Kidney capillary endothelial cell (primary cell): ENCODE data around the gene GABARAPL1.
"Not testable (repeated sequence)": the region's sequence is repeated elsewhere in the genome, so short reads cannot be mapped to it uniquely, and the experiment has no call there.

ENCODE experiments used
- DNase-seq: peaks from one replicate; pipeline ENCODE4 v3.0.0-alpha.2; 2018; ENCODE audit warnings: low spot score

The GABARAPL1 gene

DNA sequence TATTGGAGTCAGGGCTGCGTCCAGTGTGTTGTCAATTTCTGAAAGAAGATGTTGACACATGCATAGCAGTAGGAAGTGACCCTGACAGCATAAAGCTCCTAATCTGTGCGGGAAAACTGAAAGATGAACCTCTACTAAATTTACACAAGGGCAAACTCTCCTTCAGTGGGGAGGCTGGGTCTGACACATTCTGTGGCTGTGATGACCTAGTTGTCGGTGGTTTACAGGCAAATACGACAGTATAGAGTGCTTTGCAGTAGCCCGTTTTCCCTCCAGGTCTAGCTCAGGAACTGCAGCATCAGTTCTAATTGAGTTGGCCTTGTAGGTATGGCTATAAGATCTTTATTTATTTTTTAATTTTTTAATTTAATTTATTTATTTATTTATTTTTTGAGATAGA, 14.8 kb upstream of the GABARAPL1 start:
- DNase-seq, result no peak

DNA sequence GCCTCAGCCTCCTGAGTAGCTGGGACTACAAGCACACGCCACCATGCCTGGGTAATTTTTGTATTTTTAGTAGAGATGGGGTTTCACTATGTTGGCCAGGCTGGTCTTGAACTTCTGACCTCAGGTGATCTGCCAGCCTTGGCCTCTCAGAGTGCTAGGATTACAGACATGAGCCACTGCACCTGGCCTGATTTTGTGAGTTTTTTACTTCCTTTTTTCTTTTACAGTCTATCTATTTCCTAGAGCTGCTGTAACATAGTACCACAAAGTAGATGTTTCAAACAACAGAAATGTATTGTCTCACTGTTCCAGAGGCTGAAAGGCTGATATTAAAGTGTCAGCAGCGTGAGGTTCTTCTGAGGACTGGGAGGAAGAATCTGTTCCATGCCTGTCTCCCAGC, 8.2 kb upstream of the GABARAPL1 start:
- DNase-seq, result not testable (repeated sequence)

DNA sequence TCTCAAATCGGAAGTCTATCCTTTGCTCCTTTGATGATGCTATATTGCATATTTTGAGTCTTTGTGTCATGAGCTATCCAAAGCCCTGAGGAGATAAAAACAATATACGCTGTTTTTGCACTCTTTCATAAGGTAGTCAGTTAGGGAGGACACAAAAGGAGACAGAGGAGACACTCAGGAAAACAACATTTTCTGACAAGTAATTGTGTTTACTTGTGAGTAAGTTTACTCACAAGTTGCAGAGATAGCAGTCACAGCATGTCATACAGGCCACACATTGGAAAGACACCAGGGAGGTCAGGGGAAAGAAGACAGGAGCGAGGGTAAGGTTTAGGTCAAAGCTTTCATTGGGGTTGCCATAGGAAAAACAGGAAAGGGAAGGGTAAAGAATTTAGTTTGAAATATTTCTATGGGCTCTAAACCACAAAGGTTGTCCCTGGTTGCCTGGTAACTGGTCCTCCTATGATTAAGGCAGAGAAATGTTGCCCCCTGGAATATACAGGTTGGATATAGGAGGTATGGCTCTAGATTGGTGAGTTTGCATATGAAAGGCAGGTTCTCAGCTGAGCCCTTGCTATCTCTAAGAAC, 7.4 kb upstream of the GABARAPL1 start:
- DNase-seq, result peak; percentile 43

DNA sequence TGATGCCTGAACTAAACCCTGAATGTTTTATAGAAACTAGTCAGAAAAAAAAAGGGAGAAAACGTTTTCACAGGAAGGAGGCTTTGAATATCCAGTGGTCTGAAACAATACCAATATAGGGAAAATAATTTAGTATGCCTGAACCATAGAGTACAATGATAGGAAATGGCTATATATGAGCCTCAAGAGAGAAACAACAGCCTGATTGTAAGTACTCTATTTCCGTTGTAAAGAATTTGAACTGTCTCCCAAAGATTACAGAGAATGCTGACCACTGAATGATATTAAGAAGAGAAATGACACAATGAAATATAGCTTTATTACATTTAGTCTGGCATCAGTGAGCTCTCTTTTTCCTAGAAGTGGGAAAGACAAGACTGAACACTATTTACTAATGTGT, 5.5 kb upstream of the GABARAPL1 start:
- DNase-seq, result peak; percentile 42

DNA sequence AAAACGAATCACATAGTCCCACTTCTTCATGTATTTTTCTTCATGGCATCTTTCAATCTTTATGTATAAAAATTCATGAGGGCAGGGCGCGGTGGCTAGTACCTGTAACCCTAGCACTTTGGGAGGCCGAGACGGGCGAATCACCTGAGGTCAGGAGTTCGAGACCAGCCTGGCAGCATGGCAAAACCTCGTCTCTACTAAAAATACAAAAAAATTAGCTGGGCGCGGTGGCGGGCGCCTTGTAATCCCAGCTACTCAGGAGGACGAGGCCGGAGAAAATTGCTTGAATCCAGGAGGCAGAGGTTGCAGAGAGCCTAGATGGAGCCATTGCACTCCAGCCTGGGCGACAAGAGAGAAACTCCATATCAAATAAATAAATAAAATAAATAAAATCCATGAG, 2.5 kb upstream of the GABARAPL1 start:
- DNase-seq, result no peak

DNA sequence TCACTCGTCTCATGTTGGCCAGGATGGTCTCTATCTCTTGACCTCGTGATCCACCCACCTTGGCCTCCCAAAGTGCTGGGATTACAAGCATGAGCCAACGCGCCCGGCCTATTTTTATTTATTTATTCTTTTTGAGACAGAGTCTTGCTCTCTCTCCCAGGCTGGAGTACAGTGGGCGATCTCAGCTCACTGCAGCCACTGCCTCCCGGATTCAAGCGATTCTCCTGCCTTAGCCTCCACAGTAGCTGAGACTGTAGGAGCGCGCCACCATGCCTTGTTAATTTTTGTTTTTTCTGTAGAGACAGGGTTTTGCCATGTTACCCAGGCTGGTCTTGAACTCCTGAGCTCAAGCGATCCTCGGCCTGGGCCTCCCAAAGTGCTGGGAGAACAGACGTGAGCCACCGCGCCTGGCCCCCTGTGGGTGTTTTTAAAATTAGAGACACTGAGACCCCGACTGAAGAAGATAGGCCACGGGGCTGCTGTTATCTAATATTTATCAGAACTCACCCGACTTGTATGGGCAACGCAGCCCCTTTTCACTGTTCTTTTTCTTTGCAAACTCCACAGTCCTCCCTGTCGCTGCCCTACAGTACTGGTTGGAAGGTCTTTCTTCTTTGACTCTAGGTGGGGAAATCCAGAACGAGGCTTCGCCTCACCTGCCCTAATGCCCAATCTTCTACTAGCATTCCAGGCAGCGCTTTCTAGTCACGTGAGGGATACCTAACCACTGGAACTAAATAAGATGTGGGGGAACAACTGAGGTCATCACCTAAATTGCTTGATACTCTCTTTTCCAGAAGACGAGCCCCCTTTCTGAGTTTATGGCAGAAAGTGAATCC, 1.4 kb upstream of the GABARAPL1 start:
- no peak for DNase-seq

DNA sequence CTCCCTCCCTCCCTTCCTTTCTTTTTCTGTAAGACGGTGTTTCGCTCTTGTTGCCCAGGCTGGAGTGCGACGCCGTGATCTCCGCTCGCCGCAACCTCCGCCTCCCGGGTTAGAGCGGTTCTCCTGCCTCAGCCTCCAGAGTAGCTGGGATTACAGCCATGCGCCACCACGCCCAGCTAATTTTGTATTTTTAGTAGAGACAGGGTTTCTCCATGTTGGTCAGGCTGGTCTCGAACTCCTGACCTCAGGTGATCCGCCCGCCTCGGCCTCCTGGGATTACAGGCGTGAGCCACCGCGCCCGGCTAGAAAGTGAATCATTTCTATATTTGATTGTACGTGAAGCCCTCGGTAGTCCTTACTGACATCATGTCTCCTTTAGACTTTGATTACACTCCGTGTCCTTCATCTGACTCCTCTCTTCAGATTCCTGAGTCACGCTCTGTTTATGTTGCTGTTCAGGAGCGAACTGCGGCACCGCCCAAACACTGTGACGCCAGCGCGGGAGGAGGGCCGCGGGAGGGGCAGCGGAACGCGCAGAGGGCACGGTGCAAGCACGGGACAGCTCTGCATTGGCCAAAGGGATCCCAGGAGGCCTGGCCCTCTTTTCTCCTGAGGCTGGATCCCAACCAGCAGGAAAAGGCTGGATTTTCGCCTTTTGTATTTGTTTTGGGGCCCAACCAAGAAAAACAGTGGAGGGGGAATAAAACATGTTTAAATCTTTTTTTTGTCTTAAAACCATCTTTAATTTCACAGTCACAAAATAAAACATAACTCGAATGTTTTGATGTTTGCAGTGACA, 538 bp upstream of the GABARAPL1 start:
- peak; percentile 98 for DNase-seq

DNA sequence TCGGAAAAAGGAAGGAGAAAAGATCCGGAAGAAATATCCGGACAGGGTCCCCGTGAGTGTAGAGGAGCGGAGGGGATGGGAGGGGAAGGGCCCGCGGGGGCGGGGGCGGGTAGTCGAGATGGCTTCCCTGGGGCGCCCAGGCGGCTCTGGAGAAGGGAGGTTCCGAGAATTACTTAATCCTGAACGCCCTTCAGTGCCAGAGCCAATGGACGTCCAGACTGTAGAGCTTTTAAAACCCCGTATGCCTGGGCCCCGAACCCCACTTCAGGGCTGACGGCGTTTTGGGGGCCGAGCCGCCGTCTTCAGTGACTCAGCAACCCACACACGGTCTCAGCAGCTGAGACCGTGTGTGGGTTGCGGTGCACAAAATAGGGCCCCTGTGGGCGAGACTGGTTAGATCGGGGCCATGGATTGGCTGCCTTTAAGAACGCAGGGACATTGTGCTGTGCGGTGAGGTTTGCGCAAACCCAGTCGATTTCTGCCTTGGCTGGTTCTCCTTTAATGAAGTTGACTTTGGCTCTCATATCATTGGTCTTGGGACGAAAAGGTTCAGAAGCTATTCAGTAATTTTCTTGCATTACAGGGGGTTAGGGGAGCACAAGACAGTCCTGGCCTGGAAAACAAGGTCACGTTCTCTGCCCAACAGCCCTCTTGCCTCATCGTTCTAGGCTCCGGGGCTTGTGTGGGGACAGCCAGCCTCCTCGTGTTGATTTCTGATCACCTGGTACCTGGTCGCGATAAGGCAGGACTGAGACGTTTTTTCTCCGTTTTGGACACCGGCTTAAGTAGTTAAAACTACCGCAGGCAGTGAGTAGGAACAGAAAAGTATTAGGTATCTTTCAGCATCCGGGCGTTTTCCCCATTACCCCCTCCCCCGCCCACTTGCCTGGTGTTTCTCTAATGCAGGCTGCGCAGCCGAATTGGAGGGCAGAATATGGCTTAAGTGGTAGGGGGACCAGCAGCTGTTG, 775 bp downstream of the GABARAPL1 start:
- peak; percentile 39 for DNase-seq

DNA sequence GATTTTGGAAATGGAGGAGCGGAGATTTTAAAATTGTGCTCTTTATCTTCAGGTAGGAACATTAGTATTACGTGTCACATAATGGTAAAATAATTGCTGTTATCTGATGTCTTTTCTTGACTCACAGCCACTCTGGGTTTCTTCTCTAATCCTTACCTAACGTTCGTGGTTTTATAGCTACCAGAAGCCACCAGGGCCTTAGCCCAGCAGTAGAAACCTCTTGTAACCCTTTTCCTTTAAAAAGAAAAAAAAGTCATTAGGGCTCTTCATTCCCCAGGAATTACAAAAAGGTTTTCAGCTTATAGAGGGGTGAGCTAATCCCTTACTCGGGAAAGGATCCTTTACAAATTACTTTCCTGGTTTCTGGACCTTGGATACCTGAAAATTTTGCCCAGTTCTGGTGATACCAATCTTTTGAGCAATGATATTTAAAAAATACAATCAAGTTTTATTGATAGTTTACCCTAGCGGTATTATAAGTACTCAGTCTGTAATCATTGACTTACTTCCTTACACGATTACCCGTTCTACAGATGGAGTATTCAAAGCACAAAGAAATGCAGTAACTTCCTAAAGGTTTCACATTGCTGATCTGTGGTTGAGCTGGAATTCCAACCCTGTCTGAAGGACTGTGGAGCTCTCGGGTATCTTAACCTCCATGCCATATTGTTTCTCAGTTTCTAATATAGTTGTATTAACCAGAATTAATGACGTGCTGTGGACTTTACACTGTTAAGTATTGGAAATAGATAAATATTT, 1.6 kb downstream of the GABARAPL1 start:
- DNase-seq, result no peak

DNA sequence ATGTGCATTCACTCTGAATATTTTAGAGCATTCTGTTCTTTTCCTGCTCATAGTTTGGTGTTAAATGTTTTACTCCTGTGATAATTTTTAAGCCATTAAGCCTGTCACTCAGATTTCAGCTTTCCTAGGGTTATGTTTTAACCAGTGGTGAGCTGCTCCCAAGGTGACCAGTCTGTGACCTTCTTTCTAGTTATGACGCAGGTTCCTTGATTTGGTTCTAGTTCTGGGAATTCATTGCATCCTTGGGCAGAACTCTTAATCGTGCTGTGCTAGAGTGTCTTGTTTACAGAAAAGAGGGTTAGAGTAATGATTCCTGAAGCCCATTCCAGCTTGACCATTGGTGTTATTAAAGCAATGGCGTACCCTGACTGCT, 2.2 kb downstream of the GABARAPL1 start:
- no peak for DNase-seq

DNA sequence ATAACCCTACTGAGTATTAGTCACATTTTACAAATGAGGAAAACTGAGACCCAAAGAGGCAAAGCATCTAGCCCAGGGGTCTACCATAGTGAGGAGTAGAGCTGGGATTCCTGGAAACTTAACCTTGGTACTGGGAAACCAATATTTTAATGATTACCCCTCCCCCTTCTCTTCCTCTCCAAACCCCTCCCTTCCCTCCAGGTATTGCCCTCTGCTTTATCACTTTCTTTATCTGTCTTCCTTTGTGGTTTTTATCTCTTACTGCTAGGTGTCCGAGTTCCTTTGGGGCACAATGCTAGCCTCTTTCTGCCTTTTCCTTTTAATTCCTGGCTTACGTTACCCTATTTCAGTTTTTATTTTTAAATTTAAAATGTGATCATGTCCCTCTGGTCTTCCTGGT, 2.8 kb downstream of the GABARAPL1 start:
- no peak for DNase-seq

DNA sequence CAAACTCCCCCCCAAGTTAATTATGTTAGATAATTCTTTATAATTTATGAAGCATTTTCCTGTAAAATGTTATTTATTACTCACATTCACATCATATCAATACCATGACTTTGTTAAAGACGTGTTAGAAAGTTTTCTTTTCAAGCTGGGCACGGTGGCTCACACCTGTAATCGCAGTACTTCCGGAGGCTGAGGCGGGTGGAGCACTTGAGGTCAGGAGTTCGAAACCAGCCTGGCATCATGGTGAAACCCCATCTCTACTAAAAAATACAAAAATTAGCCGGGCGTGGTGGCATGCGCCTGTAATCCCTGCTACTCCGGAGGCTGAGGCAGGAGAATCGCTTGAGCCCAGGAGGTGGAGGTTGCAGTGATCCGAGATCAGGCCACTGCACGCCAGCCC, 3.3 kb downstream of the GABARAPL1 start:
- DNase-seq, result not testable (repeated sequence)

DNA sequence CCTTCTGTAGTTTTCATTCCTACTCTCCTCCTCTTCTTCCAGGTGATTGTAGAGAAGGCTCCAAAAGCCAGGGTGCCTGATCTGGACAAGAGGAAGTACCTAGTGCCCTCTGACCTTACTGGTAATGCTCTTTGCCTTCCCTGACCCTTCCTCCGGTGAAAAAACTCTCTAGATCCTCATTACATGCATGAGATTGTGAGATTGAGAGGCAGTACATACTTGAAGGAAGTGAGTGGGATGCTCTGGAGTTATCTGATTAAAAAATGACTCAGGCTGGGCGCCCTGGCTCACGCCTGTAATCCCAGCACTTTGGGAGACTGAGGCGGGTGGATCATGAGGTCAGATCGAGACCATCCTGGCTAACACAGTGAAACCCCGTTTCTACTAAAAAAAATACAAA, 5.3 kb downstream of the GABARAPL1 start:
- DNase-seq, result no peak

DNA sequence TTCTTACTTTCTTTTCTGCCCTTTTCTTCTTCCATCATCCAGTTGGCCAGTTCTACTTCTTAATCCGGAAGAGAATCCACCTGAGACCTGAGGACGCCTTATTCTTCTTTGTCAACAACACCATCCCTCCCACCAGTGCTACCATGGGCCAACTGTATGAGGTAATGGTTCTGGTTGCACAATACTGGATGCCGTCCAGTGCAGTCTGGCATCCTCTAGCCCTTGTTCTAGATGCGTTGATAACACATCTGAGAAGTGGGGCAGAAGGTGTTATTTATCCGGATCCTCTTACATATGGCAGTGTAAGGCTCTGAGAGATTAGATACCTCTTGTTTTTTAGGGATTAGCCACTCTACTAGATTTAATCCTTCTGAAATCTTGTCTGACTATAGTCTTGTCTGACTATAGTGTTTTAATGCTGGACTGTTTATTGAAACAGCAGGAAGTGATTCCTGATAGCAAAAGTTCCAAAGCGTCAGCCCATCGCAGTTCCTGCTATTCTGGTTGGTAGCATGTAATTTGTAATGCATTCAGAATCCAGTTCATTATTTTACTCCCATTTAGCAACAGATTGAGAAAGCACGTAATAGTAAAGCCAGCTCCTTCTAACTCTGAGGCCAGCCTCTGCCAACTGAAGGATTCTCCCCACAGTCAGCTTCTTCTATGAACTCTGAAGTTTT, 7.9 kb downstream of the GABARAPL1 start:
- no peak for DNase-seq

DNA sequence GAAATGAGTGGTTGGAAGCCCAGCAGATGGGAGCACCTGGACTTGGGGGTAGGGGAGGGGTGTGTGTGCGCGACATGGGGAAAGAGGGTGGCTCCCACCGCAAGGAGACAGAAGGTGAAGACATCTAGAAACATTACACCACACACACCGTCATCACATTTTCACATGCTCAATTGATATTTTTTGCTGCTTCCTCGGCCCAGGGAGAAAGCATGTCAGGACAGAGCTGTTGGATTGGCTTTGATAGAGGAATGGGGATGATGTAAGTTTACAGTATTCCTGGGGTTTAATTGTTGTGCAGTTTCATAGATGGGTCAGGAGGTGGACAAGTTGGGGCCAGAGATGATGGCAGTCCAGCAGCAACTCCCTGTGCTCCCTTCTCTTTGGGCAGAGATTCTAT, 9.2 kb downstream of the GABARAPL1 start:
- DNase-seq, result no peak

DNA sequence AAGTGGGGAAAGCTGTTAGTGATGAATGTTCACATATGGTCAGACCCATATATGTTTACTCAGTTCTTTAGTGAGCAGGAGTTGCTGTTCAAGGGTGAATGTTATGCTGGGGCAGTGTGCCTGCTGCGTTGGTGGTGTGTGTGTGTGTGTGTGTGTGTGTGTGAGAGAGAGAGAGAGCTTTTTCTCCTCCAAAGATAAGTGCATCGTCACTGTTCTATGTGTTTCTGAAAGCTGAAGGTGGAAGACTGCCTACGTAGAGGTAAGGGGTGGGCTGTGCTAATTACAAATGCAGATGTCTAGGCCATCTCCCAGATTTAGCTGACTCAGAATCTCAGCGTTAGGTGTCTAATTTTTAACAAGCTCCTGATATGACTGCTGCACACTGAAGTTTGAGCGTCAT, 10.5 kb downstream of the GABARAPL1 start:
- no peak for DNase-seq

DNA sequence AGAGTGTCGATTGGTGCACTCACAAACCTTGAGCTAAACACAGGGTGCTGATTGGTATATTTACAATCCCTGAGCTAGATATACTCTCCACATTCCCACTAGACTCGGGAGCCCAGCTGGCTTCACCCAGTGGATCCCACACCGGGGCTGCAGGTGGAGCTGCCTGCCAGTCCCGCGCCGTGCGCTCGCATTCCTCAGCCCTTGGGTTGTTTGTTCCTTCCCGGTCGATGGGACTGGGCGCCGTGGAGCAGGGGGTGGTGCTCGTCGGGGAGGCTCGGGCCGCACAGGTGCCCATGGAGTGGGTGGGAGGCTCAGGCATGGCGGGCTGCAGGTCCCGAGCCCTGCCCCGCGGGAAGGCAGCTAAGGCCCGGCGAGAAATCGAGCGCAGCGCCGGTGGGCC, 12.7 kb downstream of the GABARAPL1 start:
- not testable (repeated sequence) for DNase-seq

DNA sequence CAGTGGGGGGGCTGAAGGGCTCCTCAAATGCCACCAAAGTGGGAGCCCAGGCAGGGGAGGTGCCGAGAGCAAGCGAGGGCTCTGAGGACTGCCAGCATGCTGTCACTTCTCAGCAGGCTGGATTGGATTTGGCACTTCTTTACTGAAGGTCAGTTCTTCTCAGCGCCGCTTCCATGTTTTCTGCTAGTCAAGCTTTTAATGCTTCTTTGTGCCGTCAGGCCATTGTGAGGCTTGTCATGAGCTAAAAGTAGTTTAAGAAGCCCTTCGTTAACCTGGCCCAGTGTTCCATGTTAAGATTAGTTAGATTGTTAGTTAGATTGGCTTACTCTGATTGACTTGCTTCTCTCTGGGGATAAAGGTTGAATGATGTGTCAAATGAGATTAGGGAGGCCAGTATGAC, 13.4 kb downstream of the GABARAPL1 start:
- no peak for DNase-seq

DNA sequence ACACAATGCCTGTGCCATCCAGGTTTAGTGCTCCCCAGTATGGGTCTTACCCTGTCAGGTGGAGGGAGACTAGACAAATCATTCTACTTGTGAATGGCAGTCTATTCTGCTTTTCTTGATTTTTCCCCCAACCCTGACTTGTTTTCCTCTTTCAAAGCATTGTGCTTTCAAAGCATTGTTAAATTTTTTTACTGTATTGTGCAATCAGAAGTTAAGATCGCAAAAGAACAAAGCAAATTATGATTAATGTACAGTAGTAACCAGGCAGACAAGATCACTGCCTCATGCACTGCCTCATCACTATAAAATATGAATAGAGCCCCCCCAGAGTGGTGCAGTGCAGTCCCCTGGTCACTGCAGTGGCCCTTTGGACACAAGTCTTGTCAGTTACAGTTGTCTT, 14.1 kb downstream of the GABARAPL1 start:
- DNase-seq, result no peak

DNA sequence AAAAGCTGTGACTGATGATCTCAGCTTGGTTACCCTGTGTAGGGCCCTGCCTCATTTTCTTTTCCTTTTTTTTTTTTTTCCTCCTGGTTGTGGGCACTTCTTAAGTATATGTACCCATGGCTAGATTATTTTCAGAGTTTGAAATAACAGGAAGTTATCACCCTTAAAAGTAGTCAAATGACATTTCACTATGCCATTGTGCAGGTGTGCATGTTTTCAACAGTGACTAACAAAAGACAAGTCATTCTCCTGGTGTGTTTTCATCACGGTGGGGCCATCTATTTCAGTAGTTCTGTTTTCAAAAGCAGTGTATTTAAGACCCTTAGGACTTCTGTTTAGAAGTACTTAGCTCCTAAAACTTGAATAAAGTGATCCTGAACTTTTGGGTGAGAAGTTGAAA, 15.0 kb downstream of the GABARAPL1 start:
- no peak for DNase-seq

DNA sequence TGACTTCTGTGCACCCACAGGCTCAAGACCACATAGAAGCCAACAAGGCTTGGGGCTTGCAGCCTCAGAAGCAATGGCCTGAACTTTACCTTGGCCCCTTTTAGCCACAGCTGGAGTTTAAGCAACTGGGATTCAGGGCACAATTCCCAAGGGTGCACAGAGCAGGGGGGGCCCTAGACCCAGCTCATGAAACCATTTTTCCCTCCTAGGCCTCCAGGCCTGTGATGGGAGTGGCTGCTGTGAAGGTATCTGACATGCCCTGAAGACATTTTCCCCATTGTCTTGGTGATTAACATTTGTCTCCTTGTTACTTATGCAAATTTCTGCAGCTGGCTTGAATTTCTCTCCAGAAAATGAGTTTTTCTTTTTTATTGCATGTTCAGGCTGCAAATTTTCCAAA, 21.9 kb downstream of the GABARAPL1 start:
- DNase-seq, result no peak
